ENCODE results near the gene CYP20A1. TPM values are rescaled to one million over a fixed set of nuclear protein-coding genes. Genes with fewer than 3 reads are reported as not detected.

The CYP20A1 gene
- total and polyA plus RNA-seq, 2 donors (not counting 1 experiment from before 2014, with no cell fraction given), result 35.9 to 36.3 TPM

GRCh38 chr2:203310688-203311436 lies 72.0 kb downstream of the CYP20A1 start:
- no peaks in the 10 kb centered on the region for H3K36me3 ChIP-seq (ENCODE audit: control insufficient read depth, insufficient read depth, low read length)
- no peaks in the 10 kb centered on the region for H3K9me3 ChIP-seq (ENCODE audit: control insufficient read depth, insufficient read depth, low read depth, low read length)
- H3K79me2 ChIP-seq (ENCODE audit: control insufficient read depth, insufficient read depth, low read length), result no peaks in the 10 kb centered on the region
- TF ChIP-seq, protein P1, sequence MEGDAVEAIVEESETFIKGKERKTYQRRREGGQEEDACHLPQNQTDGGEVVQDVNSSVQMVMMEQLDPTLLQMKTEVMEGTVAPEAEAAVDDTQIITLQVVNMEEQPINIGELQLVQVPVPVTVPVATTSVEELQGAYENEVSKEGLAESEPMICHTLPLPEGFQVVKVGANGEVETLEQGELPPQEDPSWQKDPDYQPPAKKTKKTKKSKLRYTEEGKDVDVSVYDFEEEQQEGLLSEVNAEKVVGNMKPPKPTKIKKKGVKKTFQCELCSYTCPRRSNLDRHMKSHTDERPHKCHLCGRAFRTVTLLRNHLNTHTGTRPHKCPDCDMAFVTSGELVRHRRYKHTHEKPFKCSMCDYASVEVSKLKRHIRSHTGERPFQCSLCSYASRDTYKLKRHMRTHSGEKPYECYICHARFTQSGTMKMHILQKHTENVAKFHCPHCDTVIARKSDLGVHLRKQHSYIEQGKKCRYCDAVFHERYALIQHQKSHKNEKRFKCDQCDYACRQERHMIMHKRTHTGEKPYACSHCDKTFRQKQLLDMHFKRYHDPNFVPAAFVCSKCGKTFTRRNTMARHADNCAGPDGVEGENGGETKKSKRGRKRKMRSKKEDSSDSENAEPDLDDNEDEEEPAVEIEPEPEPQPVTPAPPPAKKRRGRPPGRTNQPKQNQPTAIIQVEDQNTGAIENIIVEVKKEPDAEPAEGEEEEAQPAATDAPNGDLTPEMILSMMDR (conservative IDR thresholded peaks at IDR 0.05 in 1 of 2, IDR thresholded peaks at IDR 0.05 in 1 of 2; ENCODE audit: low read depth in 1 of 2, low read length in 2 of 2), result no peak
- TF ChIP-seq EZH2 (IDR thresholded peaks at IDR 0.05; ENCODE audit: low read length, missing control alignments), result no peak
- H3K9ac ChIP-seq (ENCODE audit: insufficient read depth, low read length), result no peak overlapping the region
- H3K27ac ChIP-seq (ENCODE audit: insufficient read depth, low read length), result no peak overlapping the region
- no peak overlapping the region for H2AFZ ChIP-seq (ENCODE audit: low read length)
- no peaks in the 10 kb centered on the region for H3K27me3 ChIP-seq (ENCODE audit: control insufficient read depth, insufficient read depth, low read length)
- no peaks in the 10 kb centered on the region for H4K20me1 ChIP-seq (ENCODE audit: control insufficient read depth, extremely low read depth, insufficient read depth, low read length)
- no peak overlapping the region for H3K4me3 ChIP-seq (replicated peaks in 1 of 4; ENCODE audit: control extremely low read depth in 1 of 4, insufficient read depth in 1 of 4, low read depth in 3 of 4, low read length in 4 of 4)
- no peaks in the 10 kb centered on the region for H3K4me1 ChIP-seq (ENCODE audit: control insufficient read depth, extremely low read depth, insufficient read depth, low read length)
- DNase-seq (ENCODE audit: low read depth in 2 of 2), result no peak
- no peak overlapping the region for H3K4me2 ChIP-seq (ENCODE audit: extremely low read depth, insufficient read depth, low read length)

- H3K9me3 ChIP-seq (ENCODE audit: control insufficient read depth, insufficient read depth, low read depth, low read length), result no peaks in the 10 kb centered on the region
- TF ChIP-seq, protein P1 (conservative IDR thresholded peaks at IDR 0.05 in 1 of 2, IDR thresholded peaks at IDR 0.05 in 1 of 2; ENCODE audit: low read depth in 1 of 2, low read length in 2 of 2), result no peak
- TF ChIP-seq EZH2 (IDR thresholded peaks at IDR 0.05; ENCODE audit: low read length, missing control alignments), result no peak
- H3K36me3 ChIP-seq (ENCODE audit: control insufficient read depth, insufficient read depth, low read length), result no peaks in the 10 kb centered on the region
- peaks cover 29% of the 10 kb centered on the region for H3K79me2 ChIP-seq (ENCODE audit: control insufficient read depth, insufficient read depth, low read length)
- no peak overlapping the region for H3K4me3 ChIP-seq (replicated peaks in 1 of 4; ENCODE audit: control extremely low read depth in 1 of 4, insufficient read depth in 1 of 4, low read depth in 3 of 4, low read length in 4 of 4)
- no peaks in the 10 kb centered on the region for H4K20me1 ChIP-seq (ENCODE audit: control insufficient read depth, extremely low read depth, insufficient read depth, low read length)
- no peak overlapping the region for H3K4me2 ChIP-seq (ENCODE audit: extremely low read depth, insufficient read depth, low read length)
- H3K9ac ChIP-seq (ENCODE audit: insufficient read depth, low read length), result no peak overlapping the region
- H3K27ac ChIP-seq (ENCODE audit: insufficient read depth, low read length), result no peak overlapping the region
- no peaks in the 10 kb centered on the region for H3K27me3 ChIP-seq (ENCODE audit: control insufficient read depth, insufficient read depth, low read length)
- no peak for DNase-seq (ENCODE audit: low read depth in 2 of 2)
- H3K4me1 ChIP-seq (ENCODE audit: control insufficient read depth, extremely low read depth, insufficient read depth, low read length), result no peaks in the 10 kb centered on the region
- no peak overlapping the region for H2AFZ ChIP-seq (ENCODE audit: low read length)
Observed at GRCh38 chr2:203326356-203326755, 87.5 kb downstream of the CYP20A1 start.

DNA sequence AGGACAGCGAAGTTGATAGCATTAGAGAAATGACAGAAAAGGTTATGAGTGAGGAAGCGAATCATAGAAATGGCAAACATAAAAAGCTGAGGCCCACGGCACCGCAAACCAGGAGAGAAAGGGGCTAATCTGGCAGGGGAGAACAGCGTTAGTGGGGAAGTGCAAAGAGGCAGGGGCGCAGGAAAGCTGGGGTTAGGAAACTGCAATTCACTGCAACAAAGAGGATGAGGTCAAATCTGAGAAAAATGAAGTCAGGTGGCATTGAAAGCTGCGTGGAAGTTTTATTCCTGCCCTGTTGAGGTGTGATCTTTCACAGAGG lies 88.7 kb downstream of the CYP20A1 start:
- H3K79me2 ChIP-seq (ENCODE audit: control insufficient read depth, insufficient read depth, low read length), result peaks cover 41% of the 10 kb centered on the region
- no peaks in the 10 kb centered on the region for H3K36me3 ChIP-seq (ENCODE audit: control insufficient read depth, insufficient read depth, low read length)
- no peak for DNase-seq (ENCODE audit: low read depth in 2 of 2)
- TF ChIP-seq, protein P1 (conservative IDR thresholded peaks at IDR 0.05 in 1 of 2, IDR thresholded peaks at IDR 0.05 in 1 of 2; ENCODE audit: low read depth in 1 of 2, low read length in 2 of 2), result peak in 1 of 2 donors; percentile 2
- TF ChIP-seq EZH2 (IDR thresholded peaks at IDR 0.05; ENCODE audit: low read length, missing control alignments), result no peak
- peak overlapping the region; percentile 62 for H3K9ac ChIP-seq (ENCODE audit: insufficient read depth, low read length)
- peak overlapping the region; percentile 95 for H3K4me2 ChIP-seq (ENCODE audit: extremely low read depth, insufficient read depth, low read length)
- H2AFZ ChIP-seq (ENCODE audit: low read length), result peak overlapping the region; percentile 73
- no peaks in the 10 kb centered on the region for H4K20me1 ChIP-seq (ENCODE audit: control insufficient read depth, extremely low read depth, insufficient read depth, low read length)
- no peaks in the 10 kb centered on the region for H3K9me3 ChIP-seq (ENCODE audit: control insufficient read depth, insufficient read depth, low read depth, low read length)
- no peaks in the 10 kb centered on the region for H3K27me3 ChIP-seq (ENCODE audit: control insufficient read depth, insufficient read depth, low read length)
- peak overlapping the region; percentile 70 to 93 (median 77) for H3K4me3 ChIP-seq (replicated peaks in 1 of 4; ENCODE audit: control extremely low read depth in 1 of 4, insufficient read depth in 1 of 4, low read depth in 3 of 4, low read length in 4 of 4)
- peak overlapping the region; percentile 76 for H3K27ac ChIP-seq (ENCODE audit: insufficient read depth, low read length)
- no peaks in the 10 kb centered on the region for H3K4me1 ChIP-seq (ENCODE audit: control insufficient read depth, extremely low read depth, insufficient read depth, low read length)

Measured in fibroblast of lung (primary cell).